ENCODE results near the gene SLFN13. TPM values are rescaled to one million over a fixed set of nuclear protein-coding genes. Genes with fewer than 3 reads are reported as not detected.

SLFN13 gene
- total and polyA plus RNA-seq, 8 donors = 23.0 to 38.2 (median 28.2) TPM

Other genes starting within 250 kb of the SLFN13 start
- gene SLFN5, start 205.7 kb downstream of the SLFN13 start, total RNA-seq = 10 to 100 TPM; 51.3 to 67.5 TPM
- gene SLFN5, start 205.7 kb downstream of the SLFN13 start, polyA plus RNA-seq (ENCODE audit: insufficient read length in 6 of 6) = 10 to 100 TPM; 20.8 to 28.2 (median 22.6) TPM
- gene SLFN11, start 75.1 kb downstream of the SLFN13 start, total RNA-seq = 10 to 100 TPM; 53.2 to 92.7 TPM
- 10 to 100 TPM in 5 of 6 donors, 1 to 10 TPM in 1; 9.8 to 26.3 (median 20.7) TPM for gene SLFN11, start 75.1 kb downstream of the SLFN13 start, polyA plus RNA-seq (ENCODE audit: insufficient read length in 6 of 6)
- 10 to 100 TPM; 16.7 to 28.0 TPM for gene SLFN12, start 16.3 kb downstream of the SLFN13 start, total RNA-seq
- 10 to 100 TPM; 22.9 to 33.9 (median 28.6) TPM for gene SLFN12, start 16.3 kb downstream of the SLFN13 start, polyA plus RNA-seq (ENCODE audit: insufficient read length in 6 of 6)
- gene SLFN12L, start 88.9 kb upstream of the SLFN13 start, total RNA-seq = 1 to 10 TPM; 2.1 to 4.0 TPM
- 10 to 100 TPM; 14.5 to 30.4 (median 17.4) TPM for gene SLFN12L, start 88.9 kb upstream of the SLFN13 start, polyA plus RNA-seq (ENCODE audit: insufficient read length in 6 of 6)
- under 1 TPM; 0.21 to 0.26 TPM for gene SLFN14, start 112.1 kb upstream of the SLFN13 start, total RNA-seq
- gene SLFN14, start 112.1 kb upstream of the SLFN13 start, polyA plus RNA-seq (ENCODE audit: insufficient read length in 6 of 6) = 1 to 10 TPM in 1 of 6 donors, under 1 TPM in 5; 0.62 to 1.1 (median 0.81) TPM
- 1 to 10 TPM; 5.9 to 6.4 TPM for gene PEX12, start 129.8 kb upstream of the SLFN13 start, total RNA-seq
- gene PEX12, start 129.8 kb upstream of the SLFN13 start, polyA plus RNA-seq (ENCODE audit: insufficient read length in 6 of 6) = 10 to 100 TPM in 3 of 6 donors, 1 to 10 TPM in 3; 8.6 to 10.6 (median 9.8) TPM
- gene AP2B1, start 138.6 kb upstream of the SLFN13 start, total RNA-seq = 100 to 1,000 TPM; 173 to 195 TPM
- gene AP2B1, start 138.6 kb upstream of the SLFN13 start, polyA plus RNA-seq (ENCODE audit: insufficient read length in 6 of 6) = 100 to 1,000 TPM; 132 to 158 (median 152) TPM

Measured in left lung (tissue), 8 donors.